Endothelial cell of umbilical vein (primary cell): ENCODE measurements around the gene OCEL1. TPM values are rescaled to one million over a fixed set of nuclear protein-coding genes. Genes with fewer than 3 reads are reported as not detected.

Experiments used
- BruUV-seq: library from RNA; stranded (reverse); fragments of 400-500 nt; replicated peaks from 2 replicates; lab custom pipeline; 2021; lab: Mats Ljungman, UMichigan
- CTCF ChIA-PET: fragments of 300-600, 350-600 bp; sonication (Branson Sonifier 250); formaldehyde crosslinking; loops from one replicate; lab custom pipeline; 2021; ENCODE audit warnings: antibody characterized with exemption, inconsistent platforms; lab: Charles Lee
- POLR2A ChIA-PET: fragments of 300-600, 350-600 bp; sonication (Branson Sonifier 250); formaldehyde crosslinking; loops from one replicate; lab custom pipeline; 2021; ENCODE audit warnings: antibody characterized with exemption, inconsistent platforms; lab: Charles Lee
- DNase-seq: peaks from one replicate; pipeline ENCODE4 v3.0.0-alpha.2; 2011; ENCODE audit warnings: low read depth, low spot score
- FAIRE-seq: peaks from 2 replicates; lab custom pipeline; 2011; peaks lifted over from hg19 to GRCh38; lab: Jason Lieb, UNC
- H2AFZ ChIP-seq: 2 replicates; pipeline ENCODE4 v1.6.0; 2012; ENCODE audit warnings: low read depth, low read length, control low read depth, inconsistent platforms
- H3K27ac ChIP-seq: 2 replicates; pipeline ENCODE4 v1.5.1; 2011; ENCODE audit warnings: low read depth, mild to moderate bottlenecking, control low read depth, low read length, moderate library complexity; ENCODE audit not compliant: insufficient read depth
- H3K27me3 ChIP-seq, 2 experiments: 2 replicates each; pipeline versions ENCODE4 v1.6.0 to v1.6.1; 2011; ENCODE audit warnings: low read length in 2 of 2, mixed read lengths in 1 of 2; ENCODE audit not compliant: control insufficient read depth in 2 of 2, insufficient read depth in 2 of 2
- H3K36me3 ChIP-seq, 2 experiments: 2 replicates in 1 of 2; 3 replicates in 1 of 2; pipeline ENCODE4 v1.5.1; 2011; ENCODE audit warnings: low read length in 2 of 2, mild to moderate bottlenecking in 1 of 2, moderate library complexity in 1 of 2; ENCODE audit not compliant: control insufficient read depth in 2 of 2, insufficient read depth in 2 of 2; ENCODE audit errors: extremely low read depth in 1 of 2
- H3K4me1 ChIP-seq: 3 replicates; pipeline ENCODE4 v1.5.1; 2011; ENCODE audit warnings: mild to moderate bottlenecking, low read length; ENCODE audit not compliant: control insufficient read depth, insufficient read depth; ENCODE audit errors: extremely low read depth
- H3K4me2 ChIP-seq: 2 replicates; pipeline ENCODE4 v1.6.1; 2011; ENCODE audit warnings: low read length, control low read depth, mixed read lengths; ENCODE audit not compliant: insufficient read depth
- H3K4me3 ChIP-seq, 3 experiments: fragments of 200-600 bp in 1 of 3; sonication (generic), shearing (Covaris generic) in 1 of 3; replicated peaks in 1 of 3; 2 replicates each; pipeline ENCODE4 v1.5.1; 2011 to 2016; ENCODE audit warnings: control low read depth in 3 of 3, low read length in 3 of 3, mild to moderate bottlenecking in 2 of 3, inconsistent platforms in 1 of 3, low read depth in 1 of 3, moderate library complexity in 1 of 3; ENCODE audit not compliant: insufficient read depth in 1 of 3
- H3K79me2 ChIP-seq: 2 replicates; pipeline ENCODE4 v1.6.0; 2012; ENCODE audit warnings: low read length, inconsistent platforms; ENCODE audit not compliant: control insufficient read depth, insufficient read depth
- H3K9ac ChIP-seq: replicated peaks from 2 replicates; pipeline ENCODE3; 2011; ENCODE audit warnings: low read length, control low read depth; ENCODE audit not compliant: insufficient read depth; ENCODE audit errors: extremely low read depth
- H3K9me1 ChIP-seq: replicated peaks from 3 replicates; pipeline ENCODE4 v1.6.0; 2011; ENCODE audit warnings: mild to moderate bottlenecking, low read length; ENCODE audit not compliant: control insufficient read depth, insufficient read depth; ENCODE audit errors: extremely low read depth
- H3K9me3 ChIP-seq: replicated peaks from 2 replicates; pipeline ENCODE4 v1.5.1; 2012; ENCODE audit warnings: low read length, inconsistent platforms; ENCODE audit not compliant: control insufficient read depth, insufficient read depth
- H4K20me1 ChIP-seq: replicated peaks from 2 replicates; pipeline ENCODE3; 2011; ENCODE audit warnings: mild to moderate bottlenecking, low read length; ENCODE audit not compliant: control insufficient read depth, insufficient read depth; ENCODE audit errors: extremely low read depth
- FOS ChIP-seq: IDR thresholded peaks from 2 replicates; pipeline ENCODE4 v1.6.1; 2011; ENCODE audit warnings: mild to moderate bottlenecking, low read length, moderate library complexity, borderline replicate concordance; ENCODE audit not compliant: insufficient read depth
- GATA2 ChIP-seq: IDR thresholded peaks from 2 replicates; pipeline ENCODE4 v1.7.0; 2011; ENCODE audit warnings: low read depth, mild to moderate bottlenecking, moderate library complexity, mixed read lengths, low read length; ENCODE audit not compliant: insufficient read length, insufficient read depth
- JUN ChIP-seq: IDR thresholded peaks from 2 replicates; pipeline ENCODE4 v1.6.1; 2011; ENCODE audit warnings: borderline replicate concordance, low read depth; ENCODE audit not compliant: insufficient read length, insufficient read depth
- POLR2A ChIP-seq: IDR thresholded peaks from 2 replicates; pipeline ENCODE4 v1.6.1; 2012; ENCODE audit warnings: low read depth, mild to moderate bottlenecking, control low read depth, low read length
- dilution Hi-C: fragments of 300-500 bp; cut with MboI; formaldehyde crosslinking; loops from one replicate; pipeline ENCODE4 v1.15.0; 2019; ENCODE audit warnings: low sequenced_read_pairs; ENCODE audit not compliant: extremely low pct_ligation_motif_present
- intact Hi-C: fragments of 100-400 bp; cut with micrococcal nuclease; formaldehyde crosslinking; loops from one replicate; pipeline ENCODE4 v1.10.0; 2022
- polyA plus RNA-seq, 4 experiments: library from polyadenylated mRNA; depleted of rRNA in 3 of 4; stranded (reverse) in 3 of 4; unstranded in 1 of 4; fragments of >200 nt; gene quantifications; 2 replicates each; pipeline versions ENCODE4 v1.2.1 to v1.2.3, GENCODE V29; 2011 to 2012; ENCODE audit warnings: missing spikeins in 1 of 4
- total RNA-seq: library from RNA; stranded (reverse); gene quantifications from 2 replicates; pipeline ENCODE4 v1.2.3, GENCODE V29; 2021
- TF ChIP-seq, protein P1 (sequence below): IDR thresholded peaks from 2 replicates; pipeline ENCODE4 v1.6.1; 2011; ENCODE audit not compliant: insufficient read depth, insufficient read length

OCEL1 gene
- total and polyA plus RNA-seq, 2 donors (not counting 3 experiments of a cell fraction or from before 2014, with no cell fraction given), result 7.4 to 13.0 TPM

GRCh38 chr19:17200408-17201079, 25.5 kb upstream of the OCEL1 start:
- ChIA-PET POLR2A (no interaction called here), CTCF (interaction anchor here (1.6 kb wide), 1 partner anchor 35 kb away, joined by 5 read pairs; no protein-coding TSS in a partner anchor)
- Histone ChIP-seq H2AFZ (no peak overlapping the region), H3K4me1 (no peaks in the 10 kb centered on the region), H3K27ac (no peak overlapping the region), H3K27me3 (no peaks in the 10 kb centered on the region), H3K9me3 (no peaks in the 10 kb centered on the region), H3K9me1 (no peaks in the 10 kb centered on the region), H3K4me3 (no peak overlapping the region), H3K4me2 (no peak overlapping the region), H3K79me2 (no peaks in the 10 kb centered on the region), H3K36me3 (peaks cover 10 to 50% of the 10 kb centered on the region in 2 experiments), H3K9ac (no peak overlapping the region), H4K20me1 (no peaks in the 10 kb centered on the region)
- intact Hi-C loops, result no loop called here
- dilution Hi-C loops, result no loop called here
- FAIRE-seq, result no peak
- TF ChIP-seq JUN (no peak), GATA2 (no peak), FOS (no peak)
- TF ChIP-seq, protein P1, sequence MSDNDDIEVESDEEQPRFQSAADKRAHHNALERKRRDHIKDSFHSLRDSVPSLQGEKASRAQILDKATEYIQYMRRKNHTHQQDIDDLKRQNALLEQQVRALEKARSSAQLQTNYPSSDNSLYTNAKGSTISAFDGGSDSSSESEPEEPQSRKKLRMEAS, result no peak
- no peak for DNase-seq
- BruUV-seq, result no TSS peak

- Histone ChIP-seq H3K4me1 (no peaks in the 10 kb centered on the region), H3K4me2 (no peak overlapping the region), H3K27me3 (no peaks in the 10 kb centered on the region), H4K20me1 (no peaks in the 10 kb centered on the region), H3K9ac (no peak overlapping the region), H2AFZ (no peak overlapping the region), H3K27ac (no peak overlapping the region), H3K9me3 (no peaks in the 10 kb centered on the region), H3K4me3 (no peak overlapping the region), H3K9me1 (no peaks in the 10 kb centered on the region), H3K36me3 (peaks cover 10 to 60% of the 10 kb centered on the region in 2 experiments), H3K79me2 (no peaks in the 10 kb centered on the region)
- intact Hi-C loops (no loop called here), dilution Hi-C loops (no loop called here)
- DNase-seq (peak; percentile 22), FAIRE-seq (no peak)
- BruUV-seq, result no TSS peak
- ChIA-PET CTCF (no interaction called here), POLR2A (no interaction called here)
- TF ChIP-seq, protein P1, result no peak
- TF ChIP-seq POLR2A, result no peak
- no peak for TF ChIP-seq GATA2
Observed at GRCh38 chr19:17202249-17202648, 23.8 kb upstream of the OCEL1 start.
